ENCODE results near the gene MKNK2.
"Not testable (repeated sequence)": the region's sequence is repeated elsewhere in the genome, so short reads cannot be mapped to it uniquely, and the experiment has no call there.

MKNK2 gene

GRCh38 chr19:1991018-1991913, 59.8 kb downstream of the MKNK2 start:
- no peak for DNase-seq (ENCODE audit: low read depth in 2 of 2)

- DNase-seq (ENCODE audit: low read depth in 2 of 2), result no peak
These were observed 60.6 kb downstream of the MKNK2 start for GRCh38 chr19:1990230-1991017.

- DNase-seq (ENCODE audit: low read depth in 2 of 2), result no peak
These were observed 61.4 kb downstream of the MKNK2 start for GRCh38 chr19:1989513-1990229.

- DNase-seq (ENCODE audit: low read depth in 2 of 2), result not testable (repeated sequence)
These were observed 62.6 kb downstream of the MKNK2 start for GRCh38 chr19:1988464-1988863.
